ENCODE results near the gene HCK.

HCK gene

GRCh38 chr20:32078322-32078721 is 26.3 kb downstream of the HCK start:
- H3K36me3 ChIP-seq: no peaks in the 10 kb centered on the region
- H3K9me3 ChIP-seq: no peaks in the 10 kb centered on the region
- no peak overlapping the region for H3K27ac ChIP-seq
- H3K4me1 ChIP-seq: no peaks in the 10 kb centered on the region
- intact Hi-C loops (cut with DNase I; ENCODE audit: low total_unique reads): no loop called here
- H3K27me3 ChIP-seq: peaks cover 0 to 49% of the 10 kb centered on the region in 2 donors
- no peak for DNase-seq
- H3K4me3 ChIP-seq: no peak overlapping the region
- no peak for TF ChIP-seq CTCF (IDR thresholded peaks at IDR 0.05)

- H3K27me3 ChIP-seq: peaks cover 0 to 54% of the 10 kb centered on the region in 2 donors
- intact Hi-C loops (cut with DNase I; ENCODE audit: low total_unique reads): no loop called here
- TF ChIP-seq CTCF (IDR thresholded peaks at IDR 0.05): no peak
- H3K36me3 ChIP-seq: no peaks in the 10 kb centered on the region
- H3K9me3 ChIP-seq: no peaks in the 10 kb centered on the region
- no peak overlapping the region for H3K4me3 ChIP-seq
- H3K27ac ChIP-seq: no peak overlapping the region
- no peak for DNase-seq
- H3K4me1 ChIP-seq: no peaks in the 10 kb centered on the region
Measured at GRCh38 chr20:32078791-32079190, 26.7 kb downstream of the HCK start.

- DNase-seq: no peak
- no peaks in the 10 kb centered on the region for H3K4me1 ChIP-seq
- TF ChIP-seq CTCF (IDR thresholded peaks at IDR 0.05): no peak
- H3K27ac ChIP-seq: no peak overlapping the region
- H3K4me3 ChIP-seq: no peak overlapping the region
- no peaks in the 10 kb centered on the region for H3K9me3 ChIP-seq
- H3K36me3 ChIP-seq: no peaks in the 10 kb centered on the region
- intact Hi-C loops (cut with DNase I; ENCODE audit: low total_unique reads): no loop called here
- H3K27me3 ChIP-seq: peaks cover 0 to 51% of the 10 kb centered on the region in 2 donors
Measured at GRCh38 chr20:32079655-32080109, 27.6 kb downstream of the HCK start.

GRCh38 chr20:32080783-32081182 is 28.7 kb downstream of the HCK start:
- no peaks in the 10 kb centered on the region for H3K9me3 ChIP-seq
- no peak overlapping the region for H3K4me3 ChIP-seq
- H3K4me1 ChIP-seq: no peaks in the 10 kb centered on the region
- peaks cover 0 to 48% of the 10 kb centered on the region in 2 donors for H3K27me3 ChIP-seq
- intact Hi-C loops (cut with DNase I; ENCODE audit: low total_unique reads): no loop called here
- DNase-seq: no peak
- TF ChIP-seq CTCF (IDR thresholded peaks at IDR 0.05): no peak
- no peaks in the 10 kb centered on the region for H3K36me3 ChIP-seq
- H3K27ac ChIP-seq: no peak overlapping the region

GRCh38 chr20:32083469-32083868 is 31.4 kb downstream of the HCK start:
- Histone ChIP-seq H3K4me3 (no peak overlapping the region), H3K36me3 (no peaks in the 10 kb centered on the region), H3K9me3 (no peaks in the 10 kb centered on the region), H3K4me1 (no peaks in the 10 kb centered on the region), H3K27ac (no peak overlapping the region), H3K27me3 (peaks cover 0 to 35% of the 10 kb centered on the region in 2 donors)
- TF ChIP-seq CTCF (IDR thresholded peaks at IDR 0.05): no peak
- intact Hi-C loops (cut with DNase I; ENCODE audit: low total_unique reads): no loop called here
- no peak for DNase-seq

- H3K27me3 ChIP-seq: peaks cover 0 to 21% of the 10 kb centered on the region in 2 donors
- no peak overlapping the region for H3K27ac ChIP-seq
- DNase-seq: no peak
- TF ChIP-seq CTCF (IDR thresholded peaks at IDR 0.05): no peak
- no peaks in the 10 kb centered on the region for H3K9me3 ChIP-seq
- no peaks in the 10 kb centered on the region for H3K4me1 ChIP-seq
- H3K4me3 ChIP-seq: no peak overlapping the region
- peaks cover 0 to 3% (median 0%) of the 10 kb centered on the region in 3 donors for H3K36me3 ChIP-seq
- intact Hi-C loops (cut with DNase I; ENCODE audit: low total_unique reads): no loop called here
Measured at GRCh38 chr20:32087070-32087469, 35.0 kb downstream of the HCK start.
